Activated CD8-positive, alpha-beta T cell treated with anti-CD3 and anti-CD28 coated beads for 36 hours (primary cell): ENCODE results near the gene FABP1. TPM values are rescaled to one million over a fixed set of nuclear protein-coding genes. Genes with fewer than 3 reads are reported as not detected.

Experiments
- ATAC-seq: fragments of 200-7000 bp; cut with Tn5 transposase; one replicate; pipeline ENCODE4 v1.10.0; 2021; ENCODE audit warnings: mild to moderate bottlenecking, moderate library complexity
- CTCF ChIA-PET: fragments of 350-600 bp; sonication (Branson Sonifier 250); formaldehyde crosslinking; loops from one replicate; lab custom pipeline; 2021; ENCODE audit warnings: antibody characterized with exemption; lab: Charles Lee
- POLR2A ChIA-PET: fragments of 350-600 bp; sonication (Branson Sonifier 250); formaldehyde crosslinking; loops from one replicate; lab custom pipeline; 2021; ENCODE audit warnings: antibody characterized with exemption; lab: Charles Lee
- DNase-seq: peaks from one replicate; pipeline ENCODE4 v3.0.0-alpha.2; 2020
- H3K27ac Mint-ChIP-seq: one replicate; pipeline ENCODE4 v1.8.0; 2021; ENCODE audit warnings: mild to moderate bottlenecking, mixed read lengths
- H3K27me3 Mint-ChIP-seq: one replicate; pipeline ENCODE4 v1.8.0; 2021; ENCODE audit warnings: mixed read lengths
- H3K36me3 Mint-ChIP-seq: one replicate; pipeline ENCODE4 v1.8.0; 2021; ENCODE audit warnings: low read depth, mixed read lengths
- H3K4me1 Mint-ChIP-seq: one replicate; pipeline ENCODE4 v1.8.0; 2021; ENCODE audit warnings: low read depth, mixed read lengths
- H3K4me3 Mint-ChIP-seq: one replicate; pipeline ENCODE4 v1.8.0; 2021; ENCODE audit warnings: mild to moderate bottlenecking, moderate library complexity, mixed read lengths
- H3K9me3 Mint-ChIP-seq: one replicate; pipeline ENCODE4 v1.8.0; 2021; ENCODE audit warnings: mixed read lengths
- CTCF ChIP-seq: fragments of 200-600 bp; IDR thresholded peaks from one replicate; pipeline ENCODE4 v1.8.0; 2022; ENCODE audit warnings: antibody characterized with exemption, mild to moderate bottlenecking
- intact Hi-C: fragments of 100-400 bp; cut with micrococcal nuclease; formaldehyde crosslinking; loops from one replicate; pipeline ENCODE4 v1.10.0; 2022
- total RNA-seq, 2 experiments: library from RNA; stranded (reverse); gene quantifications; one replicate each; pipeline ENCODE4 v1.2.3, GENCODE V29; 2021

FABP1 gene
- total RNA-seq, 2 experiments from 2014 or later: not detected

- intact Hi-C loops: no loop called here
- H3K9me3 Mint-ChIP-seq: no peaks in the 10 kb centered on the region
- H3K4me3 Mint-ChIP-seq: no peak overlapping the region
- ChIA-PET CTCF (interaction anchor here (1.4 to 6.1 kb wide), 2 partner anchors 8 to 36 kb away, joined by 3 to 25 read pairs; no protein-coding TSS in a partner anchor), POLR2A (no interaction called here)
- peaks cover 1% of the 10 kb centered on the region for H3K4me1 Mint-ChIP-seq
- no peaks in the 10 kb centered on the region for H3K36me3 Mint-ChIP-seq
- H3K27ac Mint-ChIP-seq: no peak overlapping the region
- ATAC-seq: no peak
- no peak for DNase-seq
- no peak for TF ChIP-seq CTCF
- H3K27me3 Mint-ChIP-seq: no peaks in the 10 kb centered on the region
Measured at GRCh38 chr2:88097192-88097591, 30.7 kb downstream of the FABP1 start.

GRCh38 chr2:88096708-88097107 lies 31.2 kb downstream of the FABP1 start:
- Mint-ChIP-seq H3K4me1 (peaks cover 1% of the 10 kb centered on the region), H3K27ac (no peak overlapping the region), H3K27me3 (no peaks in the 10 kb centered on the region), H3K36me3 (no peaks in the 10 kb centered on the region), H3K4me3 (no peak overlapping the region), H3K9me3 (no peaks in the 10 kb centered on the region)
- no peak for DNase-seq
- POLR2A ChIA-PET: no interaction called here
- intact Hi-C loops: no loop called here
- TF ChIP-seq CTCF: no peak
- no peak for ATAC-seq
- CTCF ChIA-PET: interaction anchor here (1.4 to 6.1 kb wide), 2 partner anchors 9 to 36 kb away, joined by 3 to 25 read pairs; no protein-coding TSS in a partner anchor

GRCh38 chr2:88095022-88095421 lies 32.8 kb downstream of the FABP1 start:
- ChIA-PET POLR2A (no interaction called here), CTCF (interaction anchor here (6.1 kb wide), 1 partner anchor 34 kb away, joined by 25 read pairs; no protein-coding TSS in a partner anchor)
- DNase-seq (no peak), ATAC-seq (no peak)
- intact Hi-C loops: no loop called here
- Mint-ChIP-seq H3K9me3 (peaks cover 1% of the 10 kb centered on the region), H3K27ac (no peak overlapping the region), H3K4me1 (peaks cover 15% of the 10 kb centered on the region), H3K27me3 (no peaks in the 10 kb centered on the region), H3K4me3 (no peak overlapping the region), H3K36me3 (no peaks in the 10 kb centered on the region)
- TF ChIP-seq CTCF: no peak

- POLR2A ChIA-PET: no interaction called here
- TF ChIP-seq CTCF: no peak
- ATAC-seq (no peak), DNase-seq (no peak)
- intact Hi-C loops: no loop called here
- CTCF ChIA-PET: interaction anchor here (6.1 kb wide), 1 partner anchor 32 kb away, joined by 25 read pairs; no protein-coding TSS in a partner anchor
- H3K36me3 Mint-ChIP-seq: no peaks in the 10 kb centered on the region
- peaks cover 1% of the 10 kb centered on the region for H3K9me3 Mint-ChIP-seq
- H3K4me3 Mint-ChIP-seq: no peak overlapping the region
- H3K27ac Mint-ChIP-seq: no peak overlapping the region
- peaks cover 19% of the 10 kb centered on the region for H3K4me1 Mint-ChIP-seq
- no peaks in the 10 kb centered on the region for H3K27me3 Mint-ChIP-seq
Measured at GRCh38 chr2:88092773-88093172, 35.1 kb downstream of the FABP1 start.

GRCh38 chr2:88091943-88092342 lies 35.9 kb downstream of the FABP1 start:
- Mint-ChIP-seq H3K27me3 (no peaks in the 10 kb centered on the region), H3K4me3 (no peak overlapping the region), H3K9me3 (peaks cover 1% of the 10 kb centered on the region), H3K27ac (no peak overlapping the region), H3K36me3 (no peaks in the 10 kb centered on the region), H3K4me1 (peaks cover 19% of the 10 kb centered on the region)
- intact Hi-C loops: no loop called here
- DNase-seq: no peak
- POLR2A ChIA-PET: no interaction called here
- ATAC-seq: no peak
- no peak for TF ChIP-seq CTCF
- CTCF ChIA-PET: interaction anchor here (6.1 kb wide), 1 partner anchor 31 kb away, joined by 25 read pairs; no protein-coding TSS in a partner anchor
